Measurements from ENCODE around the gene RBMS3.

DNA sequence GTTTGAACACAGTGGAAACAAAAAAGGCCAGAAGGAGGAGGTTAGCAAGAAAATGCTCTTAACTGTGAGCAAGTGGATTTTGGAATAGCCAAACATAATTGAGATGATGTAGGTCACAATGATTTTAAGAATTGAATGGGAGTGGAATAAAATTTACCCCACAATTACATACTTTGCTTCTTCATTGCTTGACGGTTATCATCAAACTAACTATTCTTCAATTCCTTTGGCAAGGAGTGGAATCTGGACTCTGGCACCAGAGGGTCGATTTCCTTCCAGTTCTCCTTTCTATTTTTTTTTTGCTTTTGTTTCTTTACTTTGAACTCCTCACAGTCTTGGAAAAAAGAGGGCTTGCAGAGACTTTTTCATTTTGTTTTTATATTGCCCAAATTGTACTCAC is 691.0 kb downstream of the RBMS3 start:
- TF ChIP-seq NANOG (IDR thresholded peaks at IDR 0.05; ENCODE audit: borderline replicate concordance) (no peak), CTCF (conservative IDR thresholded peaks at IDR 0.05; ENCODE audit: low read depth in 2 of 2) (no peak), STAT1 (IDR thresholded peaks at IDR 0.05; ENCODE audit: unreplicated experiment) (no peak), POLR2AphosphoS5 (IDR thresholded peaks at IDR 0.05; ENCODE audit: low read depth) (no peak)
